Stimulated activated CD8-positive, alpha-beta memory T cell treated with anti-CD3 and anti-CD28 coated beads, Interleukin-4, amount 100 ng/mL, for 24 hours (primary cell): ENCODE measurements around the gene SGCA.

Source experiments
- DNase-seq: peaks from one replicate; pipeline ENCODE4 v3.0.0-alpha.2; 2020; ENCODE audit warnings: low read depth

The SGCA gene

DNA sequence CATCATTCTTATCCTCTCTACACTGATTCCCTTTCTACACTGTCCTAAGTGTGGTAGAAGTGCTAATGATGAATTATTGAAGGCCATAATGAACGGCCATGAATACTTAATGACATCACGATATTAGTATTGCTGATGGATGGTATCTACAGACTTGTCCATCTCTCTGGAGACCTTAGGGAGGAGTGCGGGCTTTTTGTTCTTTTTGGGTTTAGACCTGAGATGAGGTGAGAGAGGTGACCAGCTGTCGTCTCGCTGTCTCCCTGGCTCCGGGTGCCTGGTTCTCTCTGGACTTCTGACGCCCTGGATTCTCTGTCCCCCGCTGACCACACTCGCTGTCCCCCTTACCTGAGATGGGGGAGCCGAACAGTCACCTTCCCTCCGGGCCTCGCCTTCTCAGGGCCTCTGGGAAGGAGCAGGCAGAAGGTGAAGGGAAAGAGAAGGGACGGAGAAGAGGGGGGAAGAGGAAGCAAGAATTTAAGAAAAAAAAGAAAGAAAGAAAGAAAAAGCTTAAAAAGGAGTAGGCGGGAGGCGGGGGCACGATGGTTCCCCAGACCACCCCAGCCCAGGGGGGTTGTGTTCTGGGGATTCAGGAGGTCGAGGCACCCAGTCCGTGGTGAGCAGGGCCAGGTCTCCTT is 17.1 kb downstream of the SGCA start:
- DNase-seq: no peak

- DNase-seq: no peak
Observed at GRCh38 chr17:50183421-50183994, 17.7 kb downstream of the SGCA start.

DNA sequence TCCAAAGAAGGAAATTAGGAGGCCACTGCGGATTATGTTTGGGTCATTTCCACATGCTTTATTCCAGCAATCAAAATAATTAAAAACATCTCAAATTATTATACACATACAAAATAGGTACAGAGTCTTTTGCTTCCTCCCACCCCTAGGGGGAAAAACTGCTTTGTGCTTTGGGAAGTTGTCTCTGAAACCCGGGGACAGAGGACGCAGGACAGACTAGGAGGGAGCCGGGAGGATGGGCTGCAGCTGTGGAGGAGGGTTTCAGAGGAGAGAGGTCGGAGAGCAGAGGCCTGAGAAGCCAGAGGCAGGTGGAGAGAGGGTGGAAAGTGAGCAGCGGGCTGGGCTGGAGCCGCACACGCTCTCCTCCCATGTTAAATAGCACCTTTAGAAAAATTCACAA is 18.3 kb downstream of the SGCA start:
- no peak for DNase-seq

GRCh38 chr17:50184611-50185398 is 19.0 kb downstream of the SGCA start:
- no peak for DNase-seq

GRCh38 chr17:50185631-50186471 is 20.0 kb downstream of the SGCA start:
- no peak for DNase-seq

- DNase-seq: no peak
Observed at GRCh38 chr17:50186661-50187393, 21.0 kb downstream of the SGCA start.

DNA sequence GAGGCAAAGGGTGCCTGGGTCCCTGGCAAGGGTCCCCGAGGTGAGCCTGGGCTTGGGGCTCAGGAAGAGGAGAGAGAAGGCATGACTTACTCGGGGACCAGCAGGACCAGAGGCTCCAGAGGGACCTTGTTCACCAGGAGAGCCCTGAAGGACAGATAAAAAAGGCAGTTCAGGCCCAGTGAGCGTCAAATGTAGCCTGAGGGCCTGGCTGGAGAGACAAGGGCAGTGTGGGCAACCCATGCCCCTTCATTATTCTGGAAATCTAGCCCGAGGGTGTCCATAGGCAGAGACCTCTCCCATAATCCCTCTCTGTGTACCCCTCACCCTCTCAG is 21.6 kb downstream of the SGCA start:
- DNase-seq: no peak

- no peak for DNase-seq
Observed at GRCh38 chr17:50187751-50188530, 22.1 kb downstream of the SGCA start.

GRCh38 chr17:50188531-50188920 is 22.7 kb downstream of the SGCA start:
- DNase-seq: no peak

GRCh38 chr17:50188921-50189549 is 23.2 kb downstream of the SGCA start:
- DNase-seq: no peak

DNA sequence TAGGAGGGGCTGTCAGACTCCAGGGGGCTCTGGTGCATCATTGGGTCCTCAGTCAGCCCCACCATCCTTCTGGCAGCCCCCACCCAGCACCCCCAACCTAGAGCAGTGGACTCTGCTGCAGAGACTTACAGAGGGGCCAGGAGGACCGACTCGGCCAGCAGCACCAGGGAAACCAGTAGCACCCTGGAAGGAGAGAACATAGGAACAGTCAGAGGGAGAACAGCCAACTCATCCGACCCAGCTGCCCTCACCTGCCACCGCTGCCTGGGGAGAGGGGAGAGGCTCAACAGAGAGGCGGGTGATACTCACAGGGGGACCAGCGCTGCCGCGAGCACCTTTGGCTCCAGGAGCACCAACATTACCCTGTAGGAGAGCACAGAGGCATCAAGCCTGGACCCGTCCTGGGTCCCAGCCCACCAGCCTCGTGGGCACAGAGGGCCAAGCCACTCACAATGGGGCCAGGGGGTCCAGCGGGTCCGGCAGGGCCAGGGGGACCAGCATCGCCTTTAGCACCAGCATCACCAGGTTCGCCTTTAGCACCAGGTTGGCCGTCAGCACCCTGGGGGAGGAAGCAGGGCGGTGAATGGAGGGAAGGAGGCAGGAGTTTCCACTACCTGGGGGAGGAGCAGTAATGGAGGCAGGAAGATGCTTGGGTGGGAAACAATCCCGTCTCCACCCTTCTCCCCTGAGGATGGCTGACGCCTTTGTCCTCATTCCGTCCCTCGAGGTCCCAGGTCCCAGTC is 23.9 kb downstream of the SGCA start:
- no peak for DNase-seq

DNA sequence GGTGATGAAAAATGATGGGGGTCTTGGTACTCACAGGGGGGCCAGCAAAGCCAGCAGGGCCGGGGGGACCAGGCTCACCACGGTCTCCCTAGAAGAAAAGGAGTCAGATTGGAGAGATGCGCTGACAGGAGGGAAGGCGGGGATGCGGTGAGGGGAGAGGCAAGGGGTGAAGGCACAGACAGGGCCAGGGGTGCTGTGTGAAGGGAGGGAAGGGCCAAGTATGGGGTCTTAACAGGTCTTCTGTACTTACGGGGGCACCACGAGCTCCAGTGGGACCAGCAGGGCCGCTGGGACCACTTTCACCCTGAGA is 24.4 kb downstream of the SGCA start:
- no peak for DNase-seq

DNA sequence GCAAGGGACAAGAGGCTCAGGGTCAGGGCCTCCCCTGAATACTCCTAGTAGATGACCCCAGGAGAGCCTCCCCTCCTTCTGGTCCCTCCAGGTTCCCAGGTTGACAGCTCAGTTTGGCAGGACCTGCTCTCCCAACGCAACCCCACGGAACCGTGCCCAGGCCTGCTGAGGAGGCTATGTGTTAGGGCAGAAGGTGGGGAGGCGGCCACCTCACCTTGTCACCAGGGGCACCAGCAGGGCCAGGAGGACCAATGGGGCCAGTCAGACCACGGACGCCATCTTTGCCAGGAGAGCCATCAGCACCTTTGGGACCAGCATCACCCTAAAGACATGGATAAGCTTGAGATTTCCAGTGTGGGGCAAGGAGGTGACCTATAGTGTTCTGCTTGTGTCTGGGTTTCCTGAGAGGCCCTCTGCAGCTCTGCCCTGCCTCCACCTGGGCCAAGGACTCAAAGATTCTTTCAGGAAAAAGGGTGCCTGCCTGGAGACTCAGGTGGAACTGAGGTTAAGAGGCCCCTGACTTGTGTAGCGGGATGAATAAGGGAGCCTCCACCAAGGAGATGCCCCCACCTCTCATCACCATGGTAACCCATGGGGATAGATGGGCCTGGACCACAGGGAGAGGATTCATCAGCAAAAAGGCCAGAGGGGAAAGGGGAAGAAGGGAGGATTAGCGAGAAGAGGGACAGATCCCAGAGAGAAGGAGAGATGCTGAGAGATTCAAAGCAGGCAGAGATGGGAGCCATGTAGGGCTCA is 25.0 kb downstream of the SGCA start:
- no peak for DNase-seq

DNA sequence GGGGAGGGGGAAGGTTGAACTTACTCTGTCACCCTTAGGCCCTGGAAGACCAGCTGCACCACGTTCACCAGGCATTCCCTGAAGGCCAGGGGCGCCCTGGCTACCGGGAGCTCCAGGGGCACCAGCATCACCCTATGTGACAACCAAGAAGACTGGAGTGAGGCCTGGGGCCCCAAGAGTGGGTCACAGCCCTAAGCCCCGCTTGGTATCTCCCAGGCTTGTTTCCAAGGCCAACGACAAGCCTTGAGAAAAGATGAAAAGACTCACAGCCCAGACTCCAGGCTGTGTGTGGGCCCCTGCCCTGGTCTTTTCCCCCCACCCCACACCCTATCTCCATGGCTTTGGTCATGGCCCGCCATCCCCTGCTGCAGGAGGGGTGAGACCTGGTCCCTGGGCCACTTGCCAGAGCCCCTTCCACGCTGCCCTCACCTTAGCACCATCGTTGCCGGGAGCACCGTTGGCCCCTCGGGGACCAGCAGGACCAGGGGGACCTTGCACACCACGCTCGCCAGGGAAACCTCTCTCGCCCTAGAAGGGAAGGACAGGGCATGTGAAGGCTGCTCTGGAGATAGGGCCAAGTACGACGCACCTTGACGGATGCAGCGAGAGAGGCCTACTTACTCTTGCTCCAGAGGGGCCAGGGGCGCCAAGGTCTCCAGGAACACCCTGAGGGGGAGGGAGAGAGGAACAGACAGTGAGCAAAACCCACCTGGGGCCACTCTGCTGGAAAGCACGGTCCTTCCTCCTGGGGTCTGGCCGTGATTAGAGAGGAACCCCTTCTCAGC is 25.7 kb downstream of the SGCA start:
- no peak for DNase-seq

GRCh38 chr17:50192144-50192617 is 26.4 kb downstream of the SGCA start:
- DNase-seq: no peak

DNA sequence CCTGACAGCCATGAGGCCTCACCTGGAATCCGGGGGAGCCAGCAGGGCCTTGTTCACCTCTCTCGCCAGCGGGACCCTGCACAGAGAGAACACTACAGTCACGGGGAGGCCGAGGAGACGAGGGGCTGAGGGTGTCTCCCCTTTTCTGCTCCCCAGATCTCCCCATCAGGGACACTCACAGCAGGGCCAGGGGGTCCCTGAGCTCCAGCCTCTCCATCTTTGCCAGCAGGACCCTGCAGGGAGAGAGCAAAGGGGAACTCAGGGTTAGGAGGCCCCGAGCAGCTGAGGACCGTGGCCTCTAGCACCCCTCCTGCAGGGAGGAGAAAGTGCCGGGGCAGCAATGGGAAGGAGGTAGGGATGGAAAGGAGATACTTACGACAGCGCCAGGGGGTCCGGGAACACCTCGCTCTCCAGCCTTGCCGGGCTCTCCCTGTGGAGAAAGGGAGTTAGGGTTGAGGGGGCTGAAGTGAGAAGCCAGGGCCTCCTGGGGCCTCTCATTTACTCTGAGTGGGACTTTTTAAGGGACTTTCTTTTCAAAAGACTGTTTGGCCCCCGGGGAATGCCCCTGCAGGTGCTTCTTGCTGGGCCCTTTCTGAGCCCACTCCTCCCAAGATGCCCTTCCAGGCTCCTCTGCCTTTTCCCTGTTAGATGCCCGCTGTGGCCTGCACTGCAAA is 26.9 kb downstream of the SGCA start:
- no peak for DNase-seq

- DNase-seq: no peak
Observed at GRCh38 chr17:50194140-50194933, 28.5 kb downstream of the SGCA start.
